Measurements from ENCODE around the gene PKHD1. TPM values are rescaled to one million over a fixed set of nuclear protein-coding genes. Genes with fewer than 3 reads are reported as not detected.
A peak's percentile ranks its signal among the peaks of the same experiment; 100 is the strongest.

Gene PKHD1
- total and polyA plus RNA-seq, 2 of the 8 experiments (the other 6 are each of a cell fraction or from before 2014, with no cell fraction given), result 0.06 to 0.09 TPM

GRCh38 chr6:51578994-51579393 lies 508.4 kb downstream of the PKHD1 start:
- Histone ChIP-seq H4K8ac (ENCODE audit: extremely low read depth, insufficient read depth, low read length) (no peak overlapping the region), H2BK20ac (ENCODE audit: low read length) (no peak overlapping the region), H3K4me3 (ENCODE audit: extremely low read depth in 1 of 4, insufficient read depth in 2 of 4, low read depth in 3 of 4, low read length in 4 of 4) (no peak overlapping the region), H3K27me3 (replicated peaks in 1 of 4; ENCODE audit: control insufficient read depth in 3 of 4, extremely low read depth in 1 of 4, insufficient read depth in 3 of 4, low read length in 3 of 4) (no peaks in the 10 kb centered on the region), H4K5ac (ENCODE audit: insufficient read length, low read depth, low read length) (no peak overlapping the region), H2BK12ac (ENCODE audit: low read depth, low read length) (no peak overlapping the region), H3K9me3 (ENCODE audit: insufficient read depth in 2 of 2, low read depth in 1 of 2, low read length in 1 of 2) (no peaks in the 10 kb centered on the region), H2BK5ac (ENCODE audit: low read depth, low read length) (no peak overlapping the region), H3K36me3 (ENCODE audit: control insufficient read depth in 2 of 4, insufficient read depth in 4 of 4, low read length in 3 of 4) (no peaks in the 10 kb centered on the region), H2BK120ac (replicated peaks; ENCODE audit: low read depth, low read length) (no peak overlapping the region), H3K79me1 (ENCODE audit: low read depth, low read length) (no peaks in the 10 kb centered on the region), H4K91ac (replicated peaks; ENCODE audit: insufficient read length, low read length) (no peak overlapping the region), H3K14ac (ENCODE audit: insufficient read length) (no peak overlapping the region), H3K4me1 (replicated peaks in 1 of 4; ENCODE audit: control insufficient read depth in 3 of 4, insufficient read depth in 4 of 4, low read length in 3 of 4) (no peaks in the 10 kb centered on the region), H3K4me2 (ENCODE audit: insufficient read depth in 1 of 2, low read depth in 2 of 2, low read length in 2 of 2) (no peak overlapping the region), H3K23ac (ENCODE audit: insufficient read length) (no peak overlapping the region), H4K20me1 (replicated peaks in 1 of 2; ENCODE audit: control insufficient read depth in 1 of 2, insufficient read depth in 2 of 2, low read length in 2 of 2) (no peaks in the 10 kb centered on the region), H2AFZ (ENCODE audit: low read length) (0 out of 2 replicates have a peak overlapping the region, but pooled peaks have one; percentile 14), H3K56ac (replicated peaks; ENCODE audit: insufficient read length, low read depth, low read length) (no peak overlapping the region), H3K4ac (replicated peaks; ENCODE audit: insufficient read length, low read depth, low read length) (no peak overlapping the region), H3K18ac (ENCODE audit: extremely low read depth, low read length) (no peak overlapping the region), H2AK5ac (ENCODE audit: low read depth, low read length) (no peak overlapping the region), H2BK15ac (ENCODE audit: low read length) (no peak overlapping the region), H3K9ac (replicated peaks in 1 of 4; ENCODE audit: extremely low read depth in 1 of 4, low read depth in 3 of 4, low read length in 3 of 4) (no peak overlapping the region), H3K27ac (ENCODE audit: low read depth, low read length) (no peak overlapping the region), H3K79me2 (ENCODE audit: control insufficient read depth in 1 of 2, insufficient read depth in 2 of 2, low read length in 2 of 2) (no peaks in the 10 kb centered on the region), H3K23me2 (ENCODE audit: low read depth, low read length) (no peaks in the 10 kb centered on the region)
- WGBS, 2 experiments (ENCODE audit: extremely low coverage in 1 of 2, insufficient coverage in 1 of 2, insufficient read length in 1 of 2, insufficient replicate concordance in 2 of 2, low coverage in 1 of 2, low lambda C conversion rate in 2 of 2, missing lambda C conversion rate in 1 of 2), result 82% methylated on average over 5 of the region's 5 CpGs; no CpG with 5 or more reads in 1 of the 2 experiments
- ChIA-PET CTCF (ENCODE audit: partially characterized antibody) (interaction anchor here (0.9 kb wide), 1 partner anchor 10 kb away, joined by 3 read pairs; no protein-coding TSS in a partner anchor), POLR2A (ENCODE audit: partially characterized antibody) (no interaction called here)
- no peak for DNase-seq (ENCODE audit: low read depth in 1 of 2, low spot score in 2 of 2)
- FAIRE-seq, result no peak
- no peak for TF ChIP-seq RXRA (IDR thresholded peaks at IDR 0.05; ENCODE audit: insufficient read depth, low read depth, low read length)
- TF ChIP-seq SP4 (IDR thresholded peaks at IDR 0.05; ENCODE audit: low read length), result no peak
- no peak for TF ChIP-seq CEBPB (IDR thresholded peaks at IDR 0.05; ENCODE audit: low read depth, low read length)
- TF ChIP-seq TBP (IDR thresholded peaks at IDR 0.05; ENCODE audit: low read depth, low read length), result no peak
- no peak for TF ChIP-seq EGR1 (IDR thresholded peaks at IDR 0.05; ENCODE audit: borderline replicate concordance, low read depth, low read length)
- TF ChIP-seq CREB1 (IDR thresholded peaks at IDR 0.05), result no peak
- TF ChIP-seq USF2 (IDR thresholded peaks at IDR 0.05; ENCODE audit: low read length), result no peak
- no peak for TF ChIP-seq CHD2 (IDR thresholded peaks at IDR 0.05; ENCODE audit: low read length)
- no peak for TF ChIP-seq EZH2 (IDR thresholded peaks at IDR 0.05; ENCODE audit: low read depth, low read length, severe bottlenecking)
- no peak for TF ChIP-seq GABPA (IDR thresholded peaks at IDR 0.05; ENCODE audit: borderline replicate concordance, insufficient read depth, low read length)
- TF ChIP-seq JUN (IDR thresholded peaks at IDR 0.05; ENCODE audit: low read depth, low read length), result no peak

Measured in H1 (cell line).